Measurements from ENCODE around the gene MAN2B1. TPM values are rescaled to one million over a fixed set of nuclear protein-coding genes. Genes with fewer than 3 reads are reported as not detected.

MAN2B1 gene
- total RNA-seq, 1 donor from 2014 or later = 92.8 TPM

DNA sequence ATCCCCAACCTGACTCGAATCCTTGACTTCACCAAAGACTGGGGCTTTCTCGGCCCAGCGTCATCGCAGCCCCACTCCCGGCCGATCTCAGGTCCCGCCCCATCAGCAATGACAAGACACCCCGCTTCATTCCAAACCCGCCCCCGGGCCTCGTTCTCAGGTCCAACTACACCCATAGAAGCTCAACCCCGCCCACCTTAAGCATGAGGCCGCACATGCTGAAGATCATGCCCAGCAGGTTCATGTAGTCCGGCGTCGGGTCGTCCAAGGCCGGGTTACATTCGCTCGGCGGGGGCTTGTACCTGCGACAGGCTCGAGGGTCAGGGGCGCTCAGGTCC is 2.4 kb upstream of the MAN2B1 start:
- Histone ChIP-seq H3K27me3 (ENCODE audit: control insufficient read depth, insufficient read depth, low read length) (no peaks in the 10 kb centered on the region), H3K36me3 (ENCODE audit: control insufficient read depth, insufficient read depth, low read length) (peaks cover 2% of the 10 kb centered on the region), H3K4me3 (ENCODE audit: low read depth, low read length) (peak overlapping the region; percentile 71)
- no peak for DNase-seq (ENCODE audit: low read depth)
- TF ChIP-seq, protein P1, sequence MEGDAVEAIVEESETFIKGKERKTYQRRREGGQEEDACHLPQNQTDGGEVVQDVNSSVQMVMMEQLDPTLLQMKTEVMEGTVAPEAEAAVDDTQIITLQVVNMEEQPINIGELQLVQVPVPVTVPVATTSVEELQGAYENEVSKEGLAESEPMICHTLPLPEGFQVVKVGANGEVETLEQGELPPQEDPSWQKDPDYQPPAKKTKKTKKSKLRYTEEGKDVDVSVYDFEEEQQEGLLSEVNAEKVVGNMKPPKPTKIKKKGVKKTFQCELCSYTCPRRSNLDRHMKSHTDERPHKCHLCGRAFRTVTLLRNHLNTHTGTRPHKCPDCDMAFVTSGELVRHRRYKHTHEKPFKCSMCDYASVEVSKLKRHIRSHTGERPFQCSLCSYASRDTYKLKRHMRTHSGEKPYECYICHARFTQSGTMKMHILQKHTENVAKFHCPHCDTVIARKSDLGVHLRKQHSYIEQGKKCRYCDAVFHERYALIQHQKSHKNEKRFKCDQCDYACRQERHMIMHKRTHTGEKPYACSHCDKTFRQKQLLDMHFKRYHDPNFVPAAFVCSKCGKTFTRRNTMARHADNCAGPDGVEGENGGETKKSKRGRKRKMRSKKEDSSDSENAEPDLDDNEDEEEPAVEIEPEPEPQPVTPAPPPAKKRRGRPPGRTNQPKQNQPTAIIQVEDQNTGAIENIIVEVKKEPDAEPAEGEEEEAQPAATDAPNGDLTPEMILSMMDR (IDR thresholded peaks at IDR 0.05; ENCODE audit: insufficient read depth, low read length, poor library complexity, severe bottlenecking) = no peak

DNA sequence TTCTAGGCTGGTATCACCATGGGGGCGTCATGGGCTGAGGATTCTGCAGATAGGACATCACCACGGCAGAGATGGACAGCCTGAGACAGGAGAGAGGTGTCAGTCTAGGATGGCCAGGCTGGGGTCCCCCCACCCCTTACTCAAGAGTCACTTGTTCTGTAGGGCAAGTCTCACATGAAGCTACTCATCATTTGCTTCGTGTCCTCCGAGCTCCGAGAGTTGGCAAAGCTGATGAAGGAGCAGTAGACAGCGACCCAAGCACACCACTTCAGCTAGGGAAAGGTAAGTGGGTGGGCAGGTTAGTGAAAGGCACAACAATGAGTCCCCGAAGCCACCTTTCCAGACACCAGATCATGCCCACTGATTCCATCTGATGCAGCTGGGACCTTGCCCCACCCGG is 1.8 kb upstream of the MAN2B1 start:
- no peak for DNase-seq (ENCODE audit: low read depth)
- no peaks in the 10 kb centered on the region for H3K27me3 ChIP-seq (ENCODE audit: control insufficient read depth, insufficient read depth, low read length)
- TF ChIP-seq, protein P1 (IDR thresholded peaks at IDR 0.05; ENCODE audit: insufficient read depth, low read length, poor library complexity, severe bottlenecking) = no peak
- peaks cover 4% of the 10 kb centered on the region for H3K36me3 ChIP-seq (ENCODE audit: control insufficient read depth, insufficient read depth, low read length)
- H3K4me3 ChIP-seq (ENCODE audit: low read depth, low read length) = peak overlapping the region; percentile 71

DNA sequence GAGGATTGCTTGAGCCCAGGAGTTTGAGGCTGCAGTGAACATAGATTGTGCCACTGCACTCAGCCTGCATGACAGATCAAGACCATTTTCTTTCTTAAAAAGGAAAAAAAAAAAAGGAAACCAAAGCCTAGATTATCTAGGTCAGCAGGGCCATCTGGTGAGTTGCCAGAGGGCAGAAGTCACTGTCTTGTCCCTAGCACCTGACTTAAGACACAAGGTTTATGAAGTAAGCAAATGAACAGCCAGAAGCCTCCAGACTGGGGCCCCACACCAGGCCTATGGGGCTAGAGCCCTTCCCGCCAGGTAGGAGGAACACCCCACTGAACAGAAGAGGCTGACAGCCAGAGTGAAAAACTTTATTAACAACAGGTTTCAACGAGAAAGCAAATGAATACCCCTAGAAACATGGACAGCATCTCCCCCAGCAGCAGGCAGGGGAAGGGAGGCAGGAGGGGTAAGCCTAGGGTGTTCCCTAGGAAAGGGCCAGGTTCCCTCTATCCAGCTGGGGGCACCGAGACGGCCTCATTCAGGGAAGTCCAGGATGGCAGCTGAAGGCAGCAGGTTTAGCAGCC is 1.3 kb upstream of the MAN2B1 start:
- Histone ChIP-seq H3K27me3 (ENCODE audit: control insufficient read depth, insufficient read depth, low read length) (no peaks in the 10 kb centered on the region), H3K36me3 (ENCODE audit: control insufficient read depth, insufficient read depth, low read length) (peaks cover 4% of the 10 kb centered on the region), H3K4me3 (ENCODE audit: low read depth, low read length) (no peak overlapping the region)
- DNase-seq (ENCODE audit: low read depth) = no peak
- TF ChIP-seq, protein P1 (IDR thresholded peaks at IDR 0.05; ENCODE audit: insufficient read depth, low read length, poor library complexity, severe bottlenecking) = no peak

DNA sequence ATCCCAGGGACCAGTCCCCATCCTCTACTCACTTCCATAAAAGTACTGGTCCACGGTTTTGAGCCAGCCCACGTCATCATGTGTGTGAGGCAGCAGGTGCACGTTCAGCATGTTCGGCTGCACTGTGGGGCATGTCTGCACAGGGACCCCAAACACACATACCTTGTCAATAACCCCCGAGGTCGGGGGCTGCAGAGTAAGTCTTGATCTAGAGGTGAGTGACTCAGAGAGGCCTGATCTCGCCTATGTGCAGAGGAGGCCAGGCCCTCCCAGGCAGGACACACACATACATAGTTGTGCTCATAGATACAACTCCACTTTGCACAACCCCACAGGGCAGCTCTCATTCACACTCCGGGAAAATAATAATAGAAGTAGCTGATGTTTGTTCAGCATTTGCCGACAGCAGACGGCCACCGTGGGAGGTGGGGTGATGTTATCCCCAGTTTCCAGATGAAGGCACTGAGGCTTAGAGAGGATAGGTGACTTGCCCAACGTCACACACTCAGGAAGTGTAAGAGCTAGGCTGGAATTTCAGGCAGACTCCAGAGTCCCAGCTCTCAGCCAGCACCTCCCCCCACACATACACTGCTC is 774 bp downstream of the MAN2B1 start:
- Histone ChIP-seq H3K27me3 (ENCODE audit: control insufficient read depth, insufficient read depth, low read length) (no peaks in the 10 kb centered on the region), H3K36me3 (ENCODE audit: control insufficient read depth, insufficient read depth, low read length) (peaks cover 4% of the 10 kb centered on the region), H3K4me3 (ENCODE audit: low read depth, low read length) (peak overlapping the region; percentile 82)
- DNase-seq (ENCODE audit: low read depth) = no peak
- TF ChIP-seq, protein P1 (IDR thresholded peaks at IDR 0.05; ENCODE audit: insufficient read depth, low read length, poor library complexity, severe bottlenecking) = no peak

DNA sequence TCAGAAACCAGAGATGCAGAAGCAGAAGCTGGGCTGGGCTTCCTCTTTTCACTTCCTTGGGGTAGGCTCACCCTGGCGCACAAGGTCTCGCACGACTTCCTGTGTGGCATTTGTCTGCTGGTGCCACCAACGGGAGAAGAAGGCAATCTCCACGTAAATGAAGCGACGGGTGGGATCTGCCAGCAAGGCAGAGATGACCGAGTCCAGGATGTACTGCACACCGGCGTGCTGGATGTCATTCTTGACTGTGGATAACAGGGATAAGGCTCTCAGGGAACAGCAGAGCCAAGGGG is 1.3 kb downstream of the MAN2B1 start:
- DNase-seq (ENCODE audit: low read depth) = no peak
- TF ChIP-seq, protein P1 (IDR thresholded peaks at IDR 0.05; ENCODE audit: insufficient read depth, low read length, poor library complexity, severe bottlenecking) = no peak
- Histone ChIP-seq H3K4me3 (ENCODE audit: low read depth, low read length) (no peak overlapping the region), H3K36me3 (ENCODE audit: control insufficient read depth, insufficient read depth, low read length) (peaks cover 4% of the 10 kb centered on the region), H3K27me3 (ENCODE audit: control insufficient read depth, insufficient read depth, low read length) (no peaks in the 10 kb centered on the region)
